Loucy (cell line): ENCODE results near the gene CHRNB4.

Experiments used
- EZH2phosphoT487 ChIP-seq: fragments of 200-600 bp; IDR thresholded peaks from 2 replicates; pipeline ENCODE4 v1.6.1; 2018; ENCODE audit warnings: antibody characterized with exemption, mild to moderate bottlenecking, moderate library complexity, borderline replicate concordance
- TF ChIP-seq, protein P1 (sequence below): fragments of 200-600 bp; sonication (generic); conservative IDR thresholded peaks from 2 replicates; pipeline ENCODE4 v1.5.1; 2014; ENCODE audit warnings: mild to moderate bottlenecking, antibody characterized with exemption, low read length

- TF ChIP-seq, protein P1, sequence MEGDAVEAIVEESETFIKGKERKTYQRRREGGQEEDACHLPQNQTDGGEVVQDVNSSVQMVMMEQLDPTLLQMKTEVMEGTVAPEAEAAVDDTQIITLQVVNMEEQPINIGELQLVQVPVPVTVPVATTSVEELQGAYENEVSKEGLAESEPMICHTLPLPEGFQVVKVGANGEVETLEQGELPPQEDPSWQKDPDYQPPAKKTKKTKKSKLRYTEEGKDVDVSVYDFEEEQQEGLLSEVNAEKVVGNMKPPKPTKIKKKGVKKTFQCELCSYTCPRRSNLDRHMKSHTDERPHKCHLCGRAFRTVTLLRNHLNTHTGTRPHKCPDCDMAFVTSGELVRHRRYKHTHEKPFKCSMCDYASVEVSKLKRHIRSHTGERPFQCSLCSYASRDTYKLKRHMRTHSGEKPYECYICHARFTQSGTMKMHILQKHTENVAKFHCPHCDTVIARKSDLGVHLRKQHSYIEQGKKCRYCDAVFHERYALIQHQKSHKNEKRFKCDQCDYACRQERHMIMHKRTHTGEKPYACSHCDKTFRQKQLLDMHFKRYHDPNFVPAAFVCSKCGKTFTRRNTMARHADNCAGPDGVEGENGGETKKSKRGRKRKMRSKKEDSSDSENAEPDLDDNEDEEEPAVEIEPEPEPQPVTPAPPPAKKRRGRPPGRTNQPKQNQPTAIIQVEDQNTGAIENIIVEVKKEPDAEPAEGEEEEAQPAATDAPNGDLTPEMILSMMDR: no peak
- no peak for TF ChIP-seq EZH2phosphoT487
Observed at GRCh38 chr15:78627348-78627747, 13.7 kb downstream of the CHRNB4 start.
